Endothelial cell of umbilical vein (primary cell): ENCODE results near the gene MYO1C. TPM values are rescaled to one million over a fixed set of nuclear protein-coding genes. Genes with fewer than 3 reads are reported as not detected.

Source experiments
- BruUV-seq: library from RNA; stranded (reverse); fragments of 400-500 nt; replicated peaks from 2 replicates; lab custom pipeline; 2021; lab: Mats Ljungman, UMichigan
- CTCF ChIA-PET: fragments of 300-600, 350-600 bp; sonication (Branson Sonifier 250); formaldehyde crosslinking; loops from one replicate; lab custom pipeline; 2021; ENCODE audit warnings: antibody characterized with exemption, inconsistent platforms; lab: Charles Lee
- POLR2A ChIA-PET: fragments of 300-600, 350-600 bp; sonication (Branson Sonifier 250); formaldehyde crosslinking; loops from one replicate; lab custom pipeline; 2021; ENCODE audit warnings: antibody characterized with exemption, inconsistent platforms; lab: Charles Lee
- DNase-seq: peaks from one replicate; pipeline ENCODE4 v3.0.0-alpha.2; 2011; ENCODE audit warnings: low read depth, low spot score
- FAIRE-seq: peaks from 2 replicates; lab custom pipeline; 2011; peaks lifted over from hg19 to GRCh38; lab: Jason Lieb, UNC
- H2AFZ ChIP-seq: 2 replicates; pipeline ENCODE4 v1.6.0; 2012; ENCODE audit warnings: low read depth, low read length, control low read depth, inconsistent platforms
- H3K27ac ChIP-seq: 2 replicates; pipeline ENCODE4 v1.5.1; 2011; ENCODE audit warnings: low read depth, mild to moderate bottlenecking, control low read depth, low read length, moderate library complexity; ENCODE audit not compliant: insufficient read depth
- H3K27me3 ChIP-seq, 2 experiments: 2 replicates each; pipeline versions ENCODE4 v1.6.0 to v1.6.1; 2011; ENCODE audit warnings: low read length in 2 of 2, mixed read lengths in 1 of 2; ENCODE audit not compliant: control insufficient read depth in 2 of 2, insufficient read depth in 2 of 2
- H3K36me3 ChIP-seq, 2 experiments: 2 replicates in 1 of 2; 3 replicates in 1 of 2; pipeline ENCODE4 v1.5.1; 2011; ENCODE audit warnings: low read length in 2 of 2, mild to moderate bottlenecking in 1 of 2, moderate library complexity in 1 of 2; ENCODE audit not compliant: control insufficient read depth in 2 of 2, insufficient read depth in 2 of 2; ENCODE audit errors: extremely low read depth in 1 of 2
- H3K4me1 ChIP-seq: 3 replicates; pipeline ENCODE4 v1.5.1; 2011; ENCODE audit warnings: mild to moderate bottlenecking, low read length; ENCODE audit not compliant: control insufficient read depth, insufficient read depth; ENCODE audit errors: extremely low read depth
- H3K4me2 ChIP-seq: 2 replicates; pipeline ENCODE4 v1.6.1; 2011; ENCODE audit warnings: low read length, control low read depth, mixed read lengths; ENCODE audit not compliant: insufficient read depth
- H3K4me3 ChIP-seq, 3 experiments: fragments of 200-600 bp in 1 of 3; sonication (generic), shearing (Covaris generic) in 1 of 3; replicated peaks in 1 of 3; 2 replicates each; pipeline ENCODE4 v1.5.1; 2011 to 2016; ENCODE audit warnings: control low read depth in 3 of 3, low read length in 3 of 3, mild to moderate bottlenecking in 2 of 3, inconsistent platforms in 1 of 3, low read depth in 1 of 3, moderate library complexity in 1 of 3; ENCODE audit not compliant: insufficient read depth in 1 of 3
- H3K79me2 ChIP-seq: 2 replicates; pipeline ENCODE4 v1.6.0; 2012; ENCODE audit warnings: low read length, inconsistent platforms; ENCODE audit not compliant: control insufficient read depth, insufficient read depth
- H3K9ac ChIP-seq: replicated peaks from 2 replicates; pipeline ENCODE3; 2011; ENCODE audit warnings: low read length, control low read depth; ENCODE audit not compliant: insufficient read depth; ENCODE audit errors: extremely low read depth
- H3K9me1 ChIP-seq: replicated peaks from 3 replicates; pipeline ENCODE4 v1.6.0; 2011; ENCODE audit warnings: mild to moderate bottlenecking, low read length; ENCODE audit not compliant: control insufficient read depth, insufficient read depth; ENCODE audit errors: extremely low read depth
- H3K9me3 ChIP-seq: replicated peaks from 2 replicates; pipeline ENCODE4 v1.5.1; 2012; ENCODE audit warnings: low read length, inconsistent platforms; ENCODE audit not compliant: control insufficient read depth, insufficient read depth
- H4K20me1 ChIP-seq: replicated peaks from 2 replicates; pipeline ENCODE3; 2011; ENCODE audit warnings: mild to moderate bottlenecking, low read length; ENCODE audit not compliant: control insufficient read depth, insufficient read depth; ENCODE audit errors: extremely low read depth
- EZH2 ChIP-seq: IDR thresholded peaks from 2 replicates; pipeline ENCODE4 v1.6.1; 2012; ENCODE audit warnings: borderline replicate concordance, low read depth, mild to moderate bottlenecking, moderate library complexity, low read length, inconsistent platforms; ENCODE audit not compliant: severe bottlenecking
- JUN ChIP-seq: IDR thresholded peaks from 2 replicates; pipeline ENCODE4 v1.6.1; 2011; ENCODE audit warnings: borderline replicate concordance, low read depth; ENCODE audit not compliant: insufficient read length, insufficient read depth
- MYC ChIP-seq: IDR thresholded peaks from one replicate; pipeline ENCODE4 v1.6.1; 2011; ENCODE audit warnings: mild to moderate bottlenecking, low read depth, low read length
- POLR2A ChIP-seq: IDR thresholded peaks from 2 replicates; pipeline ENCODE4 v1.6.1; 2012; ENCODE audit warnings: low read depth, mild to moderate bottlenecking, control low read depth, low read length
- POLR2AphosphoS5 ChIP-seq: IDR thresholded peaks from 2 replicates; pipeline ENCODE4 v1.6.1; 2012; ENCODE audit warnings: low read depth, mild to moderate bottlenecking, control low read depth, low read length, moderate library complexity; ENCODE audit not compliant: insufficient read depth
- dilution Hi-C: fragments of 300-500 bp; cut with MboI; formaldehyde crosslinking; loops from one replicate; pipeline ENCODE4 v1.15.0; 2019; ENCODE audit warnings: low sequenced_read_pairs; ENCODE audit not compliant: extremely low pct_ligation_motif_present
- intact Hi-C: fragments of 100-400 bp; cut with micrococcal nuclease; formaldehyde crosslinking; loops from one replicate; pipeline ENCODE4 v1.10.0; 2022
- polyA plus RNA-seq, 4 experiments: library from polyadenylated mRNA; depleted of rRNA in 3 of 4; stranded (reverse) in 3 of 4; unstranded in 1 of 4; fragments of >200 nt; gene quantifications; 2 replicates each; pipeline versions ENCODE4 v1.2.1 to v1.2.3, GENCODE V29; 2011 to 2012; ENCODE audit warnings: missing spikeins in 1 of 4
- total RNA-seq: library from RNA; stranded (reverse); gene quantifications from 2 replicates; pipeline ENCODE4 v1.2.3, GENCODE V29; 2021
- TF ChIP-seq, protein P1 (sequence below), 2 donors: IDR thresholded peaks; 1 replicate in 1 of 2; 2 replicates in 1 of 2; pipeline ENCODE4 v1.5.1; 2011; ENCODE audit warnings: low read length in 2 of 2, mild to moderate bottlenecking in 2 of 2, moderate library complexity in 2 of 2, control low read depth in 1 of 2, inconsistent platforms in 1 of 2, low read depth in 1 of 2; ENCODE audit not compliant: insufficient read depth in 1 of 2; ENCODE audit errors: extremely low read depth in 1 of 2
- TF ChIP-seq, protein P2 (sequence below): IDR thresholded peaks from 2 replicates; pipeline ENCODE4 v1.6.1; 2011; ENCODE audit not compliant: insufficient read depth, insufficient read length

Gene MYO1C
- total and polyA plus RNA-seq, 2 donors (not counting 3 experiments of a cell fraction or from before 2014, with no cell fraction given), result 141 to 206 TPM

GRCh38 chr17:1431631-1432104 is 60.8 kb downstream of the MYO1C start:
- Histone ChIP-seq H3K4me1 (peaks cover 3% of the 10 kb centered on the region), H4K20me1 (no peaks in the 10 kb centered on the region), H3K36me3 (peaks cover 3 to 26% of the 10 kb centered on the region in 2 experiments), H3K9ac (no peak overlapping the region), H2AFZ (no peak overlapping the region), H3K9me3 (no peaks in the 10 kb centered on the region), H3K79me2 (peaks cover 82% of the 10 kb centered on the region), H3K27me3 (no peaks in the 10 kb centered on the region), H3K4me3 (no peak overlapping the region), H3K4me2 (no peak overlapping the region), H3K27ac (no peak overlapping the region), H3K9me1 (no peaks in the 10 kb centered on the region)
- DNase-seq, result no peak
- no peak for TF ChIP-seq MYC
- TF ChIP-seq, protein P1, sequence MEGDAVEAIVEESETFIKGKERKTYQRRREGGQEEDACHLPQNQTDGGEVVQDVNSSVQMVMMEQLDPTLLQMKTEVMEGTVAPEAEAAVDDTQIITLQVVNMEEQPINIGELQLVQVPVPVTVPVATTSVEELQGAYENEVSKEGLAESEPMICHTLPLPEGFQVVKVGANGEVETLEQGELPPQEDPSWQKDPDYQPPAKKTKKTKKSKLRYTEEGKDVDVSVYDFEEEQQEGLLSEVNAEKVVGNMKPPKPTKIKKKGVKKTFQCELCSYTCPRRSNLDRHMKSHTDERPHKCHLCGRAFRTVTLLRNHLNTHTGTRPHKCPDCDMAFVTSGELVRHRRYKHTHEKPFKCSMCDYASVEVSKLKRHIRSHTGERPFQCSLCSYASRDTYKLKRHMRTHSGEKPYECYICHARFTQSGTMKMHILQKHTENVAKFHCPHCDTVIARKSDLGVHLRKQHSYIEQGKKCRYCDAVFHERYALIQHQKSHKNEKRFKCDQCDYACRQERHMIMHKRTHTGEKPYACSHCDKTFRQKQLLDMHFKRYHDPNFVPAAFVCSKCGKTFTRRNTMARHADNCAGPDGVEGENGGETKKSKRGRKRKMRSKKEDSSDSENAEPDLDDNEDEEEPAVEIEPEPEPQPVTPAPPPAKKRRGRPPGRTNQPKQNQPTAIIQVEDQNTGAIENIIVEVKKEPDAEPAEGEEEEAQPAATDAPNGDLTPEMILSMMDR (IDR thresholded peaks at IDR 0.05; ENCODE audit: extremely low read depth in 1 of 2, insufficient read depth in 1 of 2, low read depth in 1 of 2, low read length in 2 of 2), result no peak
- no peak for TF ChIP-seq POLR2A
- TF ChIP-seq POLR2AphosphoS5, result no peak
- TF ChIP-seq, protein P2, sequence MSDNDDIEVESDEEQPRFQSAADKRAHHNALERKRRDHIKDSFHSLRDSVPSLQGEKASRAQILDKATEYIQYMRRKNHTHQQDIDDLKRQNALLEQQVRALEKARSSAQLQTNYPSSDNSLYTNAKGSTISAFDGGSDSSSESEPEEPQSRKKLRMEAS, result no peak
- no peak for TF ChIP-seq JUN
- no peak for TF ChIP-seq EZH2
- no peak for FAIRE-seq
- POLR2A ChIA-PET, result no interaction called here
- dilution Hi-C loops, result no loop called here
- CTCF ChIA-PET, result interaction anchor here (0.9 to 2.0 kb wide), 3 partner anchors 23 to 67 kb away, joined by 3 to 8 read pairs (median 3); no protein-coding TSS in a partner anchor
- intact Hi-C loops, result no loop called here
- no TSS peak for BruUV-seq
